HUDEP-2 (cell line): ENCODE measurements around the gene PLAAT3.
"Not testable (repeated sequence)": the region's sequence is repeated elsewhere in the genome, so short reads cannot be mapped to it uniquely, and the experiment has no call there.

Experiments used
- DNase-seq, 76 experiments: peaks; one replicate each; lab custom pipeline; 2025; ENCODE audit not compliant: unreplicated experiment in 76 of 76; lab: John Stamatoyannopoulos, UW

PLAAT3 gene

GRCh38 chr11:63609971-63610580, 4.2 kb downstream of the PLAAT3 start:
- no peak for DNase-seq

DNA sequence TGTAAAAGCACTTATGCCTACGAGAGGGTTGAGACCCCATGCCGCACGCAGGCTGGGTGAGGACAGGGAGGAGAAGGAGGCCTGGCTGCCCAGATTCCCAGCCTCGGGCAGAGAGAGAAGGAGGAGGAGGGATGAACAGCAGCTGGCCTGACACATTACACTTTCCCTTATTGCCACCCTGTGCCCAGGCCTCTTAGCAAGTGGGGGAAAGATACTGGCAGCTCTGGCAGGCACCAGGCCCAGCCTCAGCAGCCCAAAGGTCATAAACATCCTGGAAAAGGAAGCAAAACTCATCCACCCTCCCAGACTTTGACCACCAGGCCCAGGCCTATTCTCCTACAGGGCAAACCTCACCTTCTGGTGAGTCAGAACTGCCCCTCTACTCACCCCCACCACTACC, 4.7 kb downstream of the PLAAT3 start:
- no peak for DNase-seq

- no peak for DNase-seq
These were observed 5.6 kb downstream of the PLAAT3 start for GRCh38 chr11:63608353-63609345.

GRCh38 chr11:63603180-63603518, 11.1 kb downstream of the PLAAT3 start:
- no peak for DNase-seq

GRCh38 chr11:63602290-63603179, 11.7 kb downstream of the PLAAT3 start:
- not testable (repeated sequence) for DNase-seq

DNA sequence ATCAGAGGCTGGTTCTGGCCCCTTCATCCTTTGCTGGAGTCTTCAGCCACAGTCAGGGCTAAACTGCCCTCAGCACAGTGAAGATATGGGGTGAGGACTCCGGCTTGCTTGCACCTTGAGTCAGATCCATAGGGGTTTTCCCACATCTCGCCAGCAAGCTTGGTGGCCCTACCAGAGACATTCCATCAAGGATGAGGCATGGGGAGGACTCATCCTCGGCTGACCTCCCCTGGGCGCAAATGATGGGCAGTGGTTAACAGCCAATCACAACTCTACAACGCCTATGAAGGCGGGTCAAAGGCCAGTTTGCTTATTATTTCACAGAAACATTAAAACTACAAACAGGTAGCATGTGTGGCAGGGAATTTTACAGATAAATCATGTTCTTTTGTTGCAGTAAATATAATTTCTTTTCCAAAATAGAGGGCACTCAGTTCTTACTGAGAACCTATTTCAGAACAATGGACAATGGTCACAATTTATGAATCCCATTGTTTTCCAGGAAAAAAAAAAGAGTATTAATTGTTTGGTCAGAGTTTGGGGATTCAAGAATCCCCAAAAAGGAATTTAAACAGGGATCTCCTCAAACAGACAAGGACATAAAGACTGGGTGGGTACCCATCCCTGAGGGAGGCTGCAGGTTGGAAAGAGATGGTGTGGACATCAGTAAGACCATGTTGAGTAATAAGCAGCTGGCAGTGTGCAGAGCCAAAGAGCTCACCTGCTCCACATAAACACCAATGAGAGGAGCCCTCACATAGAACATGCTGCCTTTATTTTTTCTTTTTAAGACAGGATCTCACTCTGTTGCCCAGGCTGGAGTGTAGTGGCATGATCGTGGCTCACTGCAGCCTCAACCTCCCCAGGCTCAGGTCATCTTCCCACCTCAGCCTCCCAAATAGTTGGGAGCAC, 14.8 kb downstream of the PLAAT3 start:
- no peak for DNase-seq

DNA sequence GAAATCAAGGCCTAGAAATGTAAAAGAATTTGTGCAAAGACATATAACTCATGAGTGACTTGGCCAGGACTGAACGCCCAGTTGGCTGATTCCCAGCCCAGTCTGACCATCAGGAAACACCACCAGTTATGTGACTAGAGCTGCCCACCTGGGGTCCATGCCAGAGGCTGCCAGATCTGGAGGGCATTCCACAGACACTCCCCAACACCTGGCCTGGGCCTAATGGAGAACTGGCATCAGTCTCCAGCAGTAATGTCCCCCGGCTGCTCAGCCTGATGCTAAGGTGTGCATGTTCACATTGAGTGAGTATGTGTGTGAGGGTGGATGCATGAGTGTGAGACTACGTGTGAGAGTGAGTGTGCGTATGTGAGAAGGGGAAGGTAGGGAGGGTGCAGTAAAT, 15.7 kb downstream of the PLAAT3 start:
- DNase-seq = no peak

DNA sequence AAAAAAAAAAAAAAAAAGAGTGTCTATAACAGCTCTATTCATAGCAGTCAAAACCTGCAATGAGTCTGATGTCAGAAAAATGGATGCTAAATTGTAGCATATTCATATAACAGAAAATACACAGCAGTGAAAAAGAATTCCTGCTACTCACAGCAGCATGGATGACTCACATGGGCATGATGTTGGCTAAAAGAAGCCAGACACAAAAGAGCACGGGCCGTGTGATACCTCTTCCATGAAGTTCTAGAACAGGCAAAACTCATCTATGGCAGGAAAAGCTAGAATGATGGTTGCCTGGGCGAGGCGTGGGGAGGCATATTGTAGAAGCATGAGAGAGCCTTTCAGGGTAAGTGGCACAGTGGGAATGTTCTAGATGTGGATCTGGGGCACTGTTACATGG, 18.9 kb downstream of the PLAAT3 start:
- no peak for DNase-seq

GRCh38 chr11:63592975-63593395, 21.2 kb downstream of the PLAAT3 start:
- DNase-seq = peak in 10 of 76 experiments; percentile 1 to 26 (median 11)

DNA sequence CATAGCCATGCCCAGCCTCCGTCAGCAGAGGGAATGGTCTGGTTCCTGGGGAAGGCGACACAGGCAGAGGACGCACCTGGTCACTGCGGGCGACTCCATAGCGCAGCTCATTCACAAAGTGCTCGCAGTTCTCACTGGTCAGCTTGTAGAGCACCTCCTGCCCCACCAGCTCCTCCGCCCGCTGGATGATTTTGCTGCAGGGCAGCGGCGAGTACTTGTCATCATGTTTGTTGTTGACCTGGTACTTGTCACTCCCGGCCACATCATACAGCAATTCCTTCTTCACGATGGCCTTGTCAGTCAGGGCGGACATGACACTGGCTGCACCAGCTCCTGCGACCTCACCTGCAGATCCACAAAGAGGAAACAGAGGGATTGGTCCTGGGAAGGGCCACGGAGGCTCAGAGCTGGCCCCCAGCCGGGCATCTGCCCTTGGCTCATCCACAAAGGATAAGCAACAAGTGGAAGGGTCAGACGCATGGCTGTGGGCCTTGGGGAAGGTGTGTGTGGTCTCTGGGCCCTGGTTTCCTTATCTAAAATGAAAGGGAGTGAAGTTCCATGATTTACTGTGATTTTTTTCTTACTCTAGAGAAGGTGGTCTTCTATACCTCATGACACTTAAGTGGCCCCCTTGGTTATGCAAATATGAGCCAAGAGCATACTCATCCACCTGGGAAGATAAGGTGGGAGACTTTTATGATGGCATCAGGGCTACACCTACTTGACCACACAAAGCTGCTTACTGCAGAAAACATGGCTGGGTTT, 24.0 kb downstream of the PLAAT3 start:
- no peak for DNase-seq

DNA sequence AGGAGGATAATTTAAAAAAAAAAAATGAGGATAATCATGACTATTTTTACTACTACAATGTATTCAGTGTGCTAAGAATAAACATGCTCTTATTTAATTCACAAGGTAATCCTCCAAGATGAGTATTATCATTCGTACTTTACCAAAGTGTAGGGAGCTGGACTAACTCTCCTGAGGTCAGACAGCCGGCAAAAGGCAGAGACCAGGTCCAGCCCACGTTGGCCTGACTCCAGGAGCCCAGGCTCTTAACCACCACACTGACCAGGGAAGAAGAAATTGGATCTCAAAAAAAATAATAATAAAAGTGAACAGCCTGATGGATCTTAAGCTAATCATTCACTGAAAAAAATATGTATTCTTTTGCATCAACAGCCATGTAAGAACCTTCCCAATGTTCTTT, 25.2 kb downstream of the PLAAT3 start:
- DNase-seq = no peak

GRCh38 chr11:63586451-63587166, 27.6 kb downstream of the PLAAT3 start:
- no peak for DNase-seq

- DNase-seq = no peak
These were observed 30.9 kb downstream of the PLAAT3 start for GRCh38 chr11:63583357-63583677.

DNA sequence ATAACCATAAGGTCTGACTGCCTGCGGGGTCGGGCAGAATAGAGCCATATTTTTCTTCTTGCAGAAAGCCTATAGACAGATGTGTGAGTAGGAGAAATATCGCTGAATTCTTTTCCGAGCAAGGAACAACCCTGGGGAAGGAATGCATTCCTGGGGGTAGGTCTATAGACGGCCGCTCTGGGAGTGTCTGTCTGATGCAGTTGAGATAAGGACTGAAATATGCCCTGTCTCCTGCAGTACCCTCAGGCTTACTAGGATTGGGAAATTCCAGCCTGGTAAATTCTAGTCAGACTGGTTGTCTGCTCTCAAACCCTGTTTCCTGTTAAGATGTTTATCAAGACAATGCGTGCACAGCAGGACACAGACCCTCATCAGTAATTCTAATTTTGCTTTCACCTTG, 33.0 kb downstream of the PLAAT3 start:
- DNase-seq = not testable (repeated sequence)

DNA sequence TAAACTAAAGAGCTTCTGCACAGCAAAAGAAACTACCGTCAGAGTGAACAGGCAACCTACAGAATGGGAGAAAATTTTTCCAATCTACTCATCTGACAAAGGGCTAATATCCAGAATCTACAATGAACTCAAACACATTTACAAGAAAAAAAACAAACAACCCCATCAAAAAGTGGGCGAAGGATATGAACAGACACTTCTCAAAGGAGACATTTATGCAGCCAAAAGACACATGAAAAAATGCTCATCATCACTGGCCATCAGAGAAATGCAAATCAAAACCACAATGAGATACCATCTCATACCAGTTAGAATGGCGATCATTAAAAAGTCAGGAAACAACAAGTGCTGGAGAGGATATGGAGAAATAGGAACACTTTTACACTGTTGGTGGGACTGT, 35.4 kb downstream of the PLAAT3 start:
- not testable (repeated sequence) for DNase-seq

GRCh38 chr11:63574856-63575602, 39.2 kb downstream of the PLAAT3 start:
- DNase-seq = no peak

DNA sequence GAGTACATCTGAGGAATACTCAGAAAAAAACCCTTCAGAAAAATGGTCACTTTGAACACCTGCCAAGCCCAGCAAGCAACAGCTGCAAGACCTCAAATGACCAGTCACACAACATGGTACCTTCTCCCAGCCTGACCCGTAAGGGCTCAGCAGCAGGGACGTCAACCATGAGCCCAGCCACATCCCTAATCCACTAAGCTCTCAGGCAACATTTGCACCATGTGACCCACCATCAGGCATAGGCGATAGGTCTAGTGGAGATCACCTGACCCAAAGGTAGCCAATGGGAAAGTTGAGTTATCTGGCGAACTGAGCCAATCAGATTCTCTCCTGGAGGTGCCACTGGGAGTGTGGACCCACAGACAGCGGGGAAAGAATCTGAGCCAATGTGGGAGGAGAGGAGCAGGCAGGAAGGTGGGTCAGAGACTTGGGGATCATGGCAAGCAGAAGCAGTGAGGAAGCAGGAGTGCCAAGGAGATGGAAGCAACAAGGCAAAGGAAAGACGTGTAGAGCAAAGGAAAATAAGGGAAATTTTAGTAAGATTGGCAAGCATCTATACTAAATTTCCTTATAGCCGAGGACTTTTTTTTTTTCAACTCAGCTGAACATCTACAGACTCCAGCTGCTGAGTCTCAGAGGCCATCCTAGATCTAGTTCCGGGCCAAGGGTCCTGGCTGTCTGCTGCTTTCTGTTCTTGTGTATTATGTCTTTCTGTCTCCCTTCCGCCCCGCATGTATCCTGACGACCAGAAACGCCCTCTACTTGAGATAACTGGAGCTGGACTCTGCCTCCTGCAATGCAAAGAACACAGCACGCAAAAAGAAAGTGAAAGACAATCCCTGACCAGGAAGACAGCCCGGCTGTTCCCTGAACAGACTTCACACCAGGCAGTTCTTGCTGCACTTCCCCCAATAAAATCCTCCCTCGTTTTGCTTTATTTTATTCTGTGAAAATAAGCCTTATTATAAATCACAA, 40.1 kb downstream of the PLAAT3 start:
- peak in 50 of 76 experiments; percentile 2 to 67 (median 29) for DNase-seq
